Cerebellar cortex (tissue), 1 donor: ENCODE results near the gene MRPL42.
"Not testable (repeated sequence)": the region's sequence is repeated elsewhere in the genome, so short reads cannot be mapped to it uniquely, and the experiment has no call there.

Experiments used
- DNase-seq: peaks from one replicate; pipeline ENCODE4 v3.0.0-alpha.2; 2015; ENCODE audit warnings: low spot score

MRPL42 gene

DNA sequence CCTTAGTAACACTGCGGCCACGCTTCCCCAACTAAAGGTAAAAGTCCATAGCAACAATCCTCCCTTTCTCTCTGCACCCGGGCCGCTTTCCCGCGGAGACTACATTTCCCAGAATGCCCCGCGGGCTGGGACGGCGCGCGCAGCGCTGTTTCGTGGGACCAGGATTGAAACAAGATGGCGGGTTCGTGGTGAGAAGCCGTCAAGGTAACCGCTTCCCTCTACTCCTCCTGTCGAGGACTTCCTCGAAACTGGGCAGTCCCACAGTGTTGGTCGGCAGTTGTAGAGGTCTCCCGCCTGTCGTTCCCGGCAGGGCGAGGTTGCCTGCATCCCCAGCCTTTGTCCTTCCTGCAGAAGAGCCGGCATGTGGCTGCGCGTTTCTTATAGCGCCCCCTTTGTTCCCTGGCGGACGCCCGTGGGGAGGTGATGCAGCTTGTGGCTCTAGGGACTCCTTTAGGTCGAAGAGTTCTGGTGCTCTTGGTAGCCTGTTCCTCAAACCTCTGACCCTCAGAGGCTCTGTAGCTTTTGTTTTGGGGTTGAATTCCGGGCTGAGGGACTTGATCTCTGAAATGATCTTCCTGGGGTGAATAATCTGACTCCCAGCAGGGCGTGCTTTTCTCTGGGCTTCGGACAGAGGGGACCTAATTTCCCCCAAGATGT, at the start of gene MRPL42:
MRPL42 (plus strand) TSS at position 164 of the 657 bp plus-strand sequence. CDS start 1,772 bp downstream, outside the sequence.
- peak; percentile 90 for DNase-seq

DNA sequence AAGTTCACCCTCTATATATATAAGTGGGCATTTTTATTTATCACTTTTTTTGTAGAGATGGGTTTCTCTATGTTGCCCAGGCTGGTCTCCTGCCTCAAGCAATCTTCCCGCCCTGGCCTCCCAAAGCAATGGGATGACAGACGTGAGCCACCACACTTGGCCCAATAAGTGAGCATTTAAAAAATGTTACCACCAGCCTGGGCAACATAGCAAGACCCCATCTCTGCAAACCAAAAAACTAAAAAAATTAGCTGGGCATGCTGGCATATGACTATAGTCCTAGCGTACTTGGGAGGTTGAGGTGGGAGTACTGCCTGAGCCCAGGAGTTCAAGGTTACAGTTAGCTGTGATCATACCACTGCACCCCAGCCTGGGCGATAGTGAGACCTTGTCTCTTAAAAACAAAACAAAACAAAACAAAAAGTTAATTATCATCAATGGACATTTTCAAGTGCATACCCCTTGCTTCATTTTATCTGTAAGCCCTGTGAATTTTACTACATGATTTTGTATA, 49.3 kb upstream of the MRPL42 start:
- no peak for DNase-seq

GRCh38 chr12:93419388-93420034, 47.8 kb upstream of the MRPL42 start:
- peak; percentile 65 for DNase-seq

DNA sequence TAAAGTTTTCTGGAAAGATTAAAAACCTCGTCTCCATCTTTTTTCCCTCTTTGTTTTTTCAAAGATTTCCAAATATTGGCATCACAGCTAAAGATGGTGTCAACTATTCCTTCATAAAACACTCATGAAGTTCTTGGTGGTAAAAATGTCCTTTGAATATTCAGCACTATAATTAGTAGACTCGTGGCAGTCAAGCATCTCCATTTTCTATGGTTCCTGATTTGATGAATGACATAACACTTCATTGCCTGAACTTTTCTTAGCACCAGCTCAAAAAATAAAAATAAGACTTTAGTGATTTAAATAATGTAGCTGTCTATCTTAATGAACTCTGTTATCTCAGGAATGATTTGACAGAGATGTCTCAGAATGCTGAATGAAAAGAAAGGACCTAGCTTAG, 45.3 kb upstream of the MRPL42 start:
- no peak for DNase-seq

GRCh38 chr12:93425736-93426411, 41.4 kb upstream of the MRPL42 start:
- DNase-seq, result no peak

- DNase-seq, result no peak
These were observed 40.9 kb upstream of the MRPL42 start for GRCh38 chr12:93426412-93426805.

DNA sequence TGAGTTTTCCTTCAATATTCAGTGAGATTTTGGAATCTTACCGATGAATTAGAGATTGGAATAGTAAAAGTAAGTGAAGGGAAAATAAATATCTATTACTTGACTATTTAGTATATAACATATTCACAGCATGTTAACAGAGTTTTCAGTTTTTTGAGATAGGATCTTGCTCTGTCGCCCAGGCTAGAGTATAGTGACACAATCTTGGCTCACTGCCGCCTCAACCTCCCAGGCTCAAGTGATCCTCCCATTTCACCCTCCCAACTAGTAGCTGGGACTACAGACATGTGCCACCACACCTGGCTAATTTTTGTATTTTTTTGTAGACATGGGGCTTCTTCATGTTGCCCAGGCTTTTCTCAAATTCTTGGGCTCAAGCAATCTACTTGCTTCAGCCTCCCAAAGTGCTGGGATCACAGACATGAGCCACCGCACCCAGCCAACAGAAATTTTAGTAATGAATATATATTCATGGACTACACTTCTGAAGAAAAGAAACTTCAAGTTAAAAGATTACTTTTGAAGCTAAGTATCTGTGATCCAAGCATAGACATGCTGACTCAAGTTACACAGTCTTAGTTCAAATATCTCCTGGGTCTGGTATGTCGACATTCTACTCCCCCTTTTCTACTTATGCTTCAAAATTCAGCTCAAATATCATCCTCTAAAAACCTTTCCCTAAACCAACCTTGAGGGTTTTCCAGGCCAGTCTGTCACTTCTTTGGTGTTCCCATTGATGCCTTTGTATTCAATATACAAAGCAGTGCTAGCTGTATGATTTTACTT, 39.3 kb upstream of the MRPL42 start:
- no peak for DNase-seq

DNA sequence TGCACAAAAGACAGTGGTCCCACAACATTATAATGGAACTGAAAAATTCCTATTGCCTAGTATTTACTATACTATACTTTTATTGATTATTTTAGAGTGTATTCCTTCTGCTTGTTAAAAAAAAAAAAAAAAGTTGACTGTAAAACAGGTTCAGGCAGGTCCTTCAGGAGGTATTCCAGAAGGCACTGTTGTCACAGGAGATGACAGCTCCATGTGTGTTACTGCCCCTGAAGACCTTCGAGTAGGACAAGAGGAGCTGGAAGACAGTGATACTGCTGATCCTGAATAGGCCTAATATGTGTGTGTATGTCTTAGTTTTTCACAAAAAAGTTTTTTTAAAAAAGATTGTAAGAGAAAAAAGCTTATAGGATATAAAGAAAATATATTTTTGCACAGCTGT, 37.9 kb upstream of the MRPL42 start:
- no peak for DNase-seq

- DNase-seq, result no peak
These were observed 37.5 kb upstream of the MRPL42 start for GRCh38 chr12:93429852-93430251.

- no peak for DNase-seq
These were observed 37.0 kb upstream of the MRPL42 start for GRCh38 chr12:93430280-93430679.

DNA sequence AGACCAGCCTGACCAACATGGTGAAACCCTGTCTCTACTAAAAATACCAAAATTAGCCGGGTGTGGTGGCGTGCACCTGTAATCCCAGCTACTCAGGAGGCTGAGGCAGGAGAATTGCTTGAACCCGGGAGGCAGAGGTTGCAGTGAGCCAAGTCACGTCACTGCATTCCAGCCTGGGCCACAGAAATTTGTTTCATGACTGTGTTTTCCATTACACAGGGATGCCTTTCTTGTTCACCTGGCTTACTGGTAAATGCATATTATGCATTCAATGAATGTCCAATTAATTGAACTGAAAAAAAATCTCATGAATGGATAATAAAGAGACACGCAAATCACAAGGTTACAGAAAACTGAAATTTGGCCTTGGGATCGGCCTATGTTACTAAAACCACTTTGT, 35.3 kb upstream of the MRPL42 start:
- not testable (repeated sequence) for DNase-seq

DNA sequence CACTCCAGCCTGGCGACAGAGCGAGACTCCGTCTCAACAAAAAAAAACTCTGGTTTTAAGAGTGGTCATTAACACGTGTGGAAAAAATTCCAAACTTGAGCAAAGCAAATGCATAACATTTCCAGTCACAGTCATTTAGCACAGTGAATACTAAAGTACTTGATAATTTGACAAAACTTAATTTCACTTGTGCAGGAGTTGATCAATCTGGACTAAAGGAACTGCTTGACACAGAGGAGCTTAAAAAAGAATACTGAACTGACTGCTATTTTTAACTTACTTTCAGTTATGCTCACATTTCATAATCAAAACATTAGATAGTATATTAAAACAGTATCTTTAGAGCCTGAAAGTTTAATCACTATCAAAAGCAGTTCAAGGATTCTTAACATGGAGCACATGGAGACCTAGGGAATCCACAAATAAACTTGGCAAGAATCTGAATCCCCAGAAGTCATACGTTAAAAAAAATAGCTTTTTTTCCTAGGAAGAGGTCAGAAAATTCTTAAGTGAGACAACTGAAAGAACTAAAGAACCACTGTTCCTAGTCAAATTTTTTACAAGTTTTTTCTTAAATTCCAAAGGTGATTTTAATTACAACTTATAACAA, 33.0 kb upstream of the MRPL42 start:
- DNase-seq, result no peak

- no peak for DNase-seq
These were observed 28.9 kb upstream of the MRPL42 start for GRCh38 chr12:93438266-93439050.

DNA sequence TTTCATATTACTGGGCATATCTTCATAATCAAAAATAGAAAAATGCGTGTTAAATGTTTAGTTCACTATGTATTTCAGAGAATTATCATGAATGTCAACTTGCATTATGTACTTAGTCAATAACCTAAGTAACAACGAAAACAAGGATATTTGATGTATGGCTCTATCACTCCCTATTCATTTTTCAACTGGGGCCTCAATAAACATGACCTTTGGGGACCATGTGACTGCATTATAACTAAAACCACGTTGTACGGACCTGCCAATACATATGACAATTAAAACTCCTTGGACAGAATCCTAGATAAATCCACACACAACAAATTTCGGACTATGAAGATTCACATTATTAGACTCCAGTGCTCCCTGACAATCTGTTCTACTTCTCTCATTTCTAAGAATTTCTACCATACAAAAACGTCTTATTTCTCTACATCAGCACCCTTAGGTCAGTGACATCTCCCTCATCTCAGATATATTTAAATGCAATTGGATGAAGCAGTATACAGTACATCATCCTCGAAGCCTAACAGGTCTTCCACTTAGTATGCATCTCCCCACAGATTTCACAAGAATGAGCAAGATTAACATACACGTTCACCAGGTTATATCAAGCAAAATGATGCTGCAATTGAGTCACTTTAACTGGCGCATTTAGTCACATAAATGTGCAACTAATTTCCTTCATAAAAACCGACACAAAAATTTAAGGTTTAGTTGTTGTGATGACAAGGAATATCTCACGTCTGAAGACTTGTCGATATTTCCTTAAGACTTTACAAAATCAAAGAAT, 27.1 kb upstream of the MRPL42 start:
- no peak for DNase-seq

- no peak for DNase-seq
These were observed 26.2 kb upstream of the MRPL42 start for GRCh38 chr12:93441081-93441616.

- DNase-seq, result peak; percentile 98
These were observed 25.5 kb upstream of the MRPL42 start, which contains the start of gene UBE2N for GRCh38 chr12:93441617-93442410. TSS of gene UBE2N (minus strand) at chr12:93441947. CDS start at chr12:93441884, 63 bp downstream.

- no peak for DNase-seq
These were observed 24.6 kb upstream of the MRPL42 start for GRCh38 chr12:93442411-93443340.

GRCh38 chr12:93443576-93443975, 23.7 kb upstream of the MRPL42 start:
- no peak for DNase-seq
